Astrocyte (in vitro differentiated cells and primary cell): ENCODE results near the gene ARHGEF10L. TPM values are rescaled to one million over a fixed set of nuclear protein-coding genes. Genes with fewer than 3 reads are reported as not detected.

Experiments used
- DNase-seq: peaks from one replicate; pipeline ENCODE4 v3.0.0-alpha.2; 2010; ENCODE audit warnings: low read depth
- FAIRE-seq: peaks from 2 replicates; lab custom pipeline; 2011; peaks lifted over from hg19 to GRCh38; lab: Jason Lieb, UNC
- H2AFZ ChIP-seq: 2 replicates; pipeline ENCODE4 v1.6.0; 2012; ENCODE audit warnings: low read depth, low read length, inconsistent platforms
- H3K27ac ChIP-seq: 2 replicates; pipeline ENCODE4 v1.5.1; 2011; ENCODE audit warnings: low read depth, low read length, inconsistent platforms
- H3K27me3 ChIP-seq: 2 replicates; pipeline ENCODE4 v1.6.0; 2011; ENCODE audit warnings: low read length, inconsistent platforms; ENCODE audit not compliant: insufficient read depth
- H3K36me3 ChIP-seq: 2 replicates; pipeline ENCODE4 v1.5.1; 2011; ENCODE audit warnings: low read length, inconsistent platforms; ENCODE audit not compliant: insufficient read depth
- H3K4me1 ChIP-seq: 2 replicates; pipeline ENCODE4 v1.5.1; 2011; ENCODE audit warnings: low read length, inconsistent platforms; ENCODE audit not compliant: insufficient read depth
- H3K4me2 ChIP-seq: 2 replicates; pipeline ENCODE4 v1.6.0; 2012; ENCODE audit warnings: low read length, inconsistent platforms
- H3K4me3 ChIP-seq: 2 replicates; pipeline ENCODE4 v1.5.1; 2011; ENCODE audit warnings: low read depth, mild to moderate bottlenecking, low read length, inconsistent platforms; ENCODE audit not compliant: insufficient read depth
- H3K79me2 ChIP-seq: 2 replicates; pipeline ENCODE4 v1.6.0; 2012; ENCODE audit warnings: mild to moderate bottlenecking, low read length, inconsistent platforms; ENCODE audit not compliant: insufficient read depth
- H3K9ac ChIP-seq: 2 replicates; pipeline ENCODE4 v1.6.0; 2012; ENCODE audit warnings: mild to moderate bottlenecking, low read length, inconsistent platforms
- H3K9me3 ChIP-seq: 2 replicates; pipeline ENCODE4 v1.5.1; 2012; ENCODE audit warnings: low read depth, mild to moderate bottlenecking, low read length, inconsistent platforms; ENCODE audit not compliant: insufficient read depth
- H4K20me1 ChIP-seq: 2 replicates; pipeline ENCODE4 v1.6.0; 2012; ENCODE audit warnings: low read length, inconsistent platforms; ENCODE audit not compliant: insufficient read depth
- H3K27ac Mint-ChIP-seq: one replicate; pipeline ENCODE4 v1.8.0; 2021; ENCODE audit warnings: mild to moderate bottlenecking, mixed read lengths; ENCODE audit not compliant: unreplicated experiment
- H3K27me3 Mint-ChIP-seq: one replicate; pipeline ENCODE4 v1.8.0; 2021; ENCODE audit warnings: low read depth, mixed read lengths; ENCODE audit not compliant: unreplicated experiment
- H3K36me3 Mint-ChIP-seq: one replicate; pipeline ENCODE4 v1.8.0; 2021; ENCODE audit warnings: low read depth, mixed read lengths; ENCODE audit not compliant: unreplicated experiment
- H3K4me1 Mint-ChIP-seq: one replicate; pipeline ENCODE4 v1.8.0; 2021; ENCODE audit warnings: low read depth, mixed read lengths; ENCODE audit not compliant: unreplicated experiment
- H3K4me3 Mint-ChIP-seq: one replicate; pipeline ENCODE4 v1.8.0; 2021; ENCODE audit warnings: mild to moderate bottlenecking, moderate library complexity, mixed read lengths; ENCODE audit not compliant: unreplicated experiment
- H3K9me3 Mint-ChIP-seq: one replicate; pipeline ENCODE4 v1.8.0; 2021; ENCODE audit warnings: mild to moderate bottlenecking, mixed read lengths; ENCODE audit not compliant: unreplicated experiment
- EZH2 ChIP-seq: IDR thresholded peaks from 2 replicates; pipeline ENCODE4 v1.6.1; 2012; ENCODE audit warnings: mild to moderate bottlenecking, low read length, inconsistent platforms; ENCODE audit not compliant: insufficient read depth
- total RNA-seq: library from RNA; stranded (reverse); gene quantifications from 2 replicates; pipeline ENCODE4 v1.2.1, GENCODE V29; 2021
- TF ChIP-seq, protein P1 (sequence below): IDR thresholded peaks from 2 replicates; pipeline ENCODE4 v1.5.1; 2011; ENCODE audit warnings: low read depth, mild to moderate bottlenecking, inconsistent platforms, low read length, moderate library complexity; ENCODE audit not compliant: insufficient read depth

Gene ARHGEF10L
- total RNA-seq, 1 donor from 2014 or later = 14.2 TPM

DNA sequence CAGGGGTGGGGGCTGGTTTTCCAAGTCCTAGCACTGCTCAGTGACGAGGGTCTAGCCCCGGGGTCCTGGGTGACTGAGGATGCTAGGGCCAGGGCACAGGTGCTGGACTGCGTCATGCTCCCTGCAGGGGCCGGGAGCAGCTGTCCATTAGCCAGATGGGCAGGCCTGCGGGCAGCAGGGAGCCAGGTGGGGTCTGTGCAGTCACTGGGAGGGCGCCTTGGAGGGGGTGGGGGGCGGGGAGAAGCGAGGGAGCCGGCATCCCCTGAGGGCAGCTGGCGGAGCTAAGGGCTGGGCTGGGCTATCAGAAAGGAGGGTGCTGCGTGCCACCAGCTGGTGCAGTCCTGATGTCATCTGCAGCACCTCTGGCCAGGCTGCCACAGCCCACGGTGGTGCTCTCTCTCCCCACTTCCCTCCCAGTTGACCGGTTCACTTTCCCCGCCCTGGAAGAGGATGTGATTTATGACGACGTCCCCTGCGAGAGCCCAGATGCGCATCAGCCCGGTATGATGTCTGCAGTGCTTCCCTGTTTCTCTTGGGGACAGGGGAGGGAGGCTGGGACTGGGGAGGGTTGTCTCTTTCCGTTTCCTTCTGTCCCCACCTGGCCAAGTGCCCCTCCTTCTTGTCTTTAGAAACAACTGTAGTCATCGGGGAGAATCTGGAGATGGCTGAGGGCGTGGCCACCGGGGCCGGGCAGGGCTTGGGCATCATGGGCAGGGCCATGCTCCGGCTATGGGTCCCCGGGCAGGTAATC lies 63.8 kb downstream of the ARHGEF10L start:
- no peaks in the 10 kb centered on the region for H3K27me3 ChIP-seq

DNA sequence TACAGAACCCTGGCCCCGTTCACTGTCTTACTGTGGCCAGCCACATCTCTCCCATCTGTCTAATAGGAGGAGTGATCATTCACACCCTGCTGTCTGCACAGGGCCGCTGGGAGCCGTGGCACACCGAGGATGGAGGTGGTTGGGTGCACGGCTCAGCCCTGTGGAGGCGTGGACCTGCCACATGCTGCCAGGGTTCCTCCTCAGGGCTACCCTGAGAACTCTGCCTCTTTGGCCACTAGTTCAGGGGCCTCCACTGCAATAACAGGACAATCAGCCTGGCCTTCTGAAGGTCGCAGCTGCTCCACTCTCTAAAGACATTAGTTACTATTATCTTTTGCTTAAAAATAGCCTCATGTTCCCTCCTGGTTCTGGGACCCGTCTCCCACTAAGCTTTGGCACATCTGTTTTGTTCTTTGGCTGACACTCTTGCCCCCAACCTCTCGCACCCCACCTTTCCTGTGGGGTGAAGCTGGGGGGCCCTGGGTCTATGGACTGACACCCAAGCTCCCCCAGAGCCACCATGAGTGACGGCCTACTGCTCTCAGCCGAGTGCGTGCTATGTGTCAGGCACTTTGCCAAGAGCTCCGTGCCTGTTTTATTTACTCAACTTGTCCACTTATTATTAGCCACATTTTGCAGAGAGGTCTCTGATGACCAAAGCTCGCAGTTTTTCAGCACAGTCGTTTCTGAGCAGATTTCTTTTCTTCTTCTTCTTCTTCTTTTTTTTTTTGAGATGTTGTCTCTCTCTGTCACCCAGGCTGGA lies 66.3 kb downstream of the ARHGEF10L start:
- Mint-ChIP-seq H3K9me3 (no peaks in the 10 kb centered on the region), H3K4me1 (no peaks in the 10 kb centered on the region), H3K27ac (no peak overlapping the region), H3K36me3 (peaks cover 11% of the 10 kb centered on the region), H3K27me3 (no peaks in the 10 kb centered on the region), H3K4me3 (no peak overlapping the region)
- H3K4me3 ChIP-seq = no peak overlapping the region
- H3K36me3 ChIP-seq = no peaks in the 10 kb centered on the region
- no peak overlapping the region for H3K4me2 ChIP-seq
- no peak for TF ChIP-seq EZH2
- TF ChIP-seq, protein P1, sequence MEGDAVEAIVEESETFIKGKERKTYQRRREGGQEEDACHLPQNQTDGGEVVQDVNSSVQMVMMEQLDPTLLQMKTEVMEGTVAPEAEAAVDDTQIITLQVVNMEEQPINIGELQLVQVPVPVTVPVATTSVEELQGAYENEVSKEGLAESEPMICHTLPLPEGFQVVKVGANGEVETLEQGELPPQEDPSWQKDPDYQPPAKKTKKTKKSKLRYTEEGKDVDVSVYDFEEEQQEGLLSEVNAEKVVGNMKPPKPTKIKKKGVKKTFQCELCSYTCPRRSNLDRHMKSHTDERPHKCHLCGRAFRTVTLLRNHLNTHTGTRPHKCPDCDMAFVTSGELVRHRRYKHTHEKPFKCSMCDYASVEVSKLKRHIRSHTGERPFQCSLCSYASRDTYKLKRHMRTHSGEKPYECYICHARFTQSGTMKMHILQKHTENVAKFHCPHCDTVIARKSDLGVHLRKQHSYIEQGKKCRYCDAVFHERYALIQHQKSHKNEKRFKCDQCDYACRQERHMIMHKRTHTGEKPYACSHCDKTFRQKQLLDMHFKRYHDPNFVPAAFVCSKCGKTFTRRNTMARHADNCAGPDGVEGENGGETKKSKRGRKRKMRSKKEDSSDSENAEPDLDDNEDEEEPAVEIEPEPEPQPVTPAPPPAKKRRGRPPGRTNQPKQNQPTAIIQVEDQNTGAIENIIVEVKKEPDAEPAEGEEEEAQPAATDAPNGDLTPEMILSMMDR = no peak
- H3K9me3 ChIP-seq = no peaks in the 10 kb centered on the region
- H2AFZ ChIP-seq = no peak overlapping the region
- H3K79me2 ChIP-seq = no peaks in the 10 kb centered on the region
- DNase-seq = no peak
- no peak for FAIRE-seq
- H3K27me3 ChIP-seq = no peaks in the 10 kb centered on the region
- no peaks in the 10 kb centered on the region for H4K20me1 ChIP-seq
- no peak overlapping the region for H3K9ac ChIP-seq
- H3K4me1 ChIP-seq = no peaks in the 10 kb centered on the region
- H3K27ac ChIP-seq = no peak overlapping the region

More for the DNA sequence above, 63.8 kb downstream of the ARHGEF10L start:
- Mint-ChIP-seq H3K27ac (no peak overlapping the region), H3K27me3 (no peaks in the 10 kb centered on the region), H3K4me1 (no peaks in the 10 kb centered on the region), H3K36me3 (peaks cover 8% of the 10 kb centered on the region), H3K9me3 (no peaks in the 10 kb centered on the region), H3K4me3 (no peak overlapping the region)
- TF ChIP-seq, protein P1 = no peak
- no peak for TF ChIP-seq EZH2
- H4K20me1 ChIP-seq = peaks cover 9% of the 10 kb centered on the region
- H3K36me3 ChIP-seq = no peaks in the 10 kb centered on the region
- no peaks in the 10 kb centered on the region for H3K4me1 ChIP-seq
- no peak overlapping the region for H3K27ac ChIP-seq
- FAIRE-seq (no peak), DNase-seq (no peak)
- H2AFZ ChIP-seq = no peak overlapping the region
- no peaks in the 10 kb centered on the region for H3K79me2 ChIP-seq
- H3K4me2 ChIP-seq = no peak overlapping the region
- H3K9me3 ChIP-seq = no peaks in the 10 kb centered on the region
- no peak overlapping the region for H3K4me3 ChIP-seq
- H3K9ac ChIP-seq = no peak overlapping the region
